Uterus (tissue), 2 donors: ENCODE data around the gene CPZ.

Experiments
- CTCF ChIP-seq, 4 experiments: fragments of 200-600 bp in 2 of 4; fragments of 450-650 bp in 2 of 4; sonication (generic) in 2 of 4; IDR thresholded peaks; one replicate each; pipeline ENCODE4 v1.5.1; 2016 to 2019; ENCODE audit warnings: antibody characterized with exemption in 4 of 4, mild to moderate bottlenecking in 2 of 4, moderate library complexity in 1 of 4
- POLR2A ChIP-seq, 2 donors: fragments of 450-650 bp; IDR thresholded peaks; one replicate each; pipeline ENCODE4 v1.6.1; 2016; ENCODE audit warnings: antibody characterized with exemption in 2 of 2, mild to moderate bottlenecking in 1 of 2, moderate library complexity in 1 of 2

- TF ChIP-seq CTCF (IDR thresholded peaks at IDR 0.05) (no peak), POLR2A (IDR thresholded peaks at IDR 0.05) (no peak)
These were observed 56.5 kb downstream of the CPZ start for GRCh38 chr4:8648816-8649630.
